K562 (cell line): Measurements from ENCODE around the gene SGK1. TPM values are rescaled to one million over a fixed set of nuclear protein-coding genes. Genes with fewer than 3 reads are reported as not detected.

Experiments used
- ATF1 ChIP-seq, 2 experiments: fragments of 450-650 bp in 1 of 2; IDR thresholded peaks; 2 replicates each; pipeline ENCODE4 v1.6.1; 2016; ENCODE audit warnings: missing compliant biosample characterization in 1 of 2, missing genetic modification characterization in 1 of 2
- CC2D1A ChIP-seq: fragments of 450-650 bp; IDR thresholded peaks from 2 replicates; pipeline ENCODE4 v1.6.1; 2017; ENCODE audit warnings: mild to moderate bottlenecking
- CHAMP1 ChIP-seq: fragments of 450-650 bp; IDR thresholded peaks from 2 replicates; pipeline ENCODE4 v1.6.1; 2016; ENCODE audit warnings: mild to moderate bottlenecking
- CREB1 ChIP-seq, 2 experiments: sonication (generic) in 1 of 2; formaldehyde crosslinking in 1 of 2; IDR thresholded peaks; 2 replicates each; pipeline versions ENCODE4 v1.6.1 to v1.8.0; 2012 to 2022; ENCODE audit warnings: inconsistent platforms in 1 of 2, mild to moderate bottlenecking in 1 of 2, missing genetic modification reagents in 1 of 2, moderate library complexity in 1 of 2
- EGR1 ChIP-seq: fragments of 450-650 bp; conservative IDR thresholded peaks from 2 replicates; pipeline ENCODE4 v1.6.1; 2017; ENCODE audit warnings: mild to moderate bottlenecking
- HDAC1 ChIP-seq, 2 experiments: fragments of 450-650 bp; IDR thresholded peaks; 2 replicates each; pipeline ENCODE4 v1.6.1; 2016 to 2017; ENCODE audit warnings: inconsistent platforms in 1 of 2, mild to moderate bottlenecking in 1 of 2, moderate library complexity in 1 of 2
- MYNN ChIP-seq, 2 experiments: sonication (generic); formaldehyde crosslinking in 1 of 2; IDR thresholded peaks; 2 replicates each; pipeline versions ENCODE4 v1.5.0 to v1.6.1; 2016 to 2020; ENCODE audit warnings: antibody characterized with exemption in 1 of 2, missing genetic modification reagents in 1 of 2
- RAD21 ChIP-seq, 2 experiments: fragments of 250-450 bp in 1 of 2; fragments of 450-650 bp in 1 of 2; sonication (Bioruptor Pico) in 1 of 2; formaldehyde crosslinking in 1 of 2; IDR thresholded peaks in 1 of 2; conservative IDR thresholded peaks in 1 of 2; 2 replicates each; pipeline versions ENCODE4 v1.4.0 to v1.8.0; 2020 to 2022; ENCODE audit warnings: mild to moderate bottlenecking in 2 of 2, moderate library complexity in 1 of 2
- SOX6 ChIP-seq: fragments of 450-650 bp; IDR thresholded peaks from 2 replicates; pipeline ENCODE4 v1.6.1; 2014; ENCODE audit warnings: mild to moderate bottlenecking
- SRF ChIP-seq, 2 experiments: fragments of 250-450, 450-650 bp in 1 of 2; sonication (Bioruptor Pico) in 1 of 2; sonication (generic) in 1 of 2; formaldehyde crosslinking; IDR thresholded peaks; 2 replicates each; pipeline versions ENCODE4 v1.5.0 to v1.5.1; 2020 to 2022; ENCODE audit warnings: mild to moderate bottlenecking in 1 of 2, missing genetic modification reagents in 1 of 2
- TCFL5 ChIP-seq: fragments of 250-450 bp; sonication (Bioruptor Pico); conservative IDR thresholded peaks from 2 replicates; pipeline ENCODE4 v1.6.1; 2021; ENCODE audit warnings: mild to moderate bottlenecking, moderate library complexity, matching md5 sums
- ZBTB12 ChIP-seq: fragments of 250-450 bp; sonication (Bioruptor Pico); IDR thresholded peaks from 2 replicates; pipeline ENCODE4 v1.4.0; 2020
- polyA plus RNA-seq, 8 experiments: library from polyadenylated mRNA; depleted of rRNA in 4 of 8; stranded (reverse) in 5 of 8; unstranded in 3 of 8; fragments of >200 nt; fragmentation: Nextera tagmentation in 2 of 8; fragmentation: Illumina TruSeq in 1 of 8; extraction: Ambion mirVana in 2 of 8; extraction: Trizol in 1 of 8; gene quantifications; 2 replicates each; pipeline versions ENCODE4 v1.2.1 to v1.2.3, GENCODE V29; 2011 to 2014; ENCODE audit warnings: inconsistent platforms in 1 of 8, missing spikeins in 1 of 8
- total RNA-seq, 7 experiments: library from RNA; depleted of rRNA in 6 of 7; stranded (reverse); fragments of >200 nt in 6 of 7; fragmentation: Illumina TruSeq in 2 of 7; extraction: Trizol in 2 of 7; gene quantifications; 2 replicates each; pipeline versions ENCODE4 v1.2.1 to v1.2.3, GENCODE V29; 2011 to 2021; ENCODE audit warnings: low replicate concordance in 1 of 7
- TF ChIP-seq, protein P1 (sequence below): sonication (generic); formaldehyde crosslinking; IDR thresholded peaks from 2 replicates; pipeline ENCODE4 v1.8.1; 2023; ENCODE audit warnings: mild to moderate bottlenecking, missing genetic modification reagents
- TF ChIP-seq, protein P2 (sequence below): fragments of 250-450 bp; sonication (Bioruptor Pico); IDR thresholded peaks from 2 replicates; pipeline ENCODE4 v1.8.0; 2021; ENCODE audit warnings: moderate library complexity, mild to moderate bottlenecking, inconsistent platforms
- TF ChIP-seq, protein P3 (sequence below): IDR thresholded peaks from 2 replicates; pipeline ENCODE4 v1.6.1; 2016; ENCODE audit warnings: missing genetic modification characterization, missing compliant biosample characterization

The SGK1 gene
- total and polyA plus RNA-seq, 9 of the 15 experiments (the other 6 are each of a cell fraction or from before 2014, with no cell fraction given): 3.5 to 7.2 (median 3.9) TPM

DNA sequence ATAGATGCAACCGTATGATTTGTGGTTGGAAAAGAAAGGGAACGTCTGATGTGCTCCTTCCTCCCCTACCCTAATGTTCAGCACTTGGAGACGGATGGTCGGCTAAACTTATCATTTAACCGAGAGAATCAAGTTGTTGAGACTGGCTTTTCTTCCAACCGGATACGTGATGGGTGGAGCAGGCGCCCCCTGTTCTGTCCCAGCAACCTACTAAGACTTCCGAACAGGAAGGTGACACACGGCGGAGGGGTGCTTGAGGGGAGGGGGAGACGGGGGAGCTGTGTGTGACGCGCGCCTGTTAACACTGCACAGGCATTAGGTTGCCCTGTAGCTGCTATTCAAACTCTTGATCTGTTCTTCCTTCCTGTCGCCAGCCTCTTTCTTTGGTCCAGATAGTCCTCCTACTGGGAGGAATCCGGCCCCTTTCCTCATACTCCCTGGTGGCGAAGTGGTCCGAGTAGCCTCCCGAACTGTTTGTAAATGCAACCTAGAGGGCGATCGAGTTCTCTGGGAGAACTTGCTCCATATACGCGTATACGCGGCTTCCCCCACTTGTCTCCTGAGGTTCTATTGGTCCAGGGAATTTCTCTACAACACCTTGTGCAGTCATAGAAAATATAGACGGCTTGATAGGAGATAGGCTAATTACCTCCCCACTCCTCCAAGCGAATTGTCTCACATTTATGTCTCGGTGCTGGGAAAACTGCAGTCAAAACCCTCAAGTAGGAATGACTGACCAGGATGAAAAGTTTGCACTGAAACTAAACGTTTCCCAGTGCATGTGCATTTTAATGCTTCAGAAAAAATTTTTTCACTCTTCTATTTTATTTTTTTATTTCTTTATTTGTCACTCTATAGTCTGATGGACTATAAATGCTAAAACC, 139.5 kb downstream of the SGK1 start (continued):
- TF ChIP-seq, protein P1, sequence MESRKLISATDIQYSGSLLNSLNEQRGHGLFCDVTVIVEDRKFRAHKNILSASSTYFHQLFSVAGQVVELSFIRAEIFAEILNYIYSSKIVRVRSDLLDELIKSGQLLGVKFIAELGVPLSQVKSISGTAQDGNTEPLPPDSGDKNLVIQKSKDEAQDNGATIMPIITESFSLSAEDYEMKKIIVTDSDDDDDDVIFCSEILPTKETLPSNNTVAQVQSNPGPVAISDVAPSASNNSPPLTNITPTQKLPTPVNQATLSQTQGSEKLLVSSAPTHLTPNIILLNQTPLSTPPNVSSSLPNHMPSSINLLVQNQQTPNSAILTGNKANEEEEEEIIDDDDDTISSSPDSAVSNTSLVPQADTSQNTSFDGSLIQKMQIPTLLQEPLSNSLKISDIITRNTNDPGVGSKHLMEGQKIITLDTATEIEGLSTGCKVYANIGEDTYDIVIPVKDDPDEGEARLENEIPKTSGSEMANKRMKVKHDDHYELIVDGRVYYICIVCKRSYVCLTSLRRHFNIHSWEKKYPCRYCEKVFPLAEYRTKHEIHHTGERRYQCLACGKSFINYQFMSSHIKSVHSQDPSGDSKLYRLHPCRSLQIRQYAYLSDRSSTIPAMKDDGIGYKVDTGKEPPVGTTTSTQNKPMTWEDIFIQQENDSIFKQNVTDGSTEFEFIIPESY: peak; percentile 84
- TF ChIP-seq RAD21 (CRISPR knock-in tag; conservative IDR thresholded peaks at IDR 0.05 in 1 of 2, IDR thresholded peaks at IDR 0.05 in 1 of 2) (peak; percentile 72 to 86), CC2D1A (peak; percentile 83), MYNN (IDR thresholded peaks at IDR 0.05) (0 out of 2 replicates have a peak, but pooled peaks have one; percentile 38), MYNN (CRISPR knock-in tag; IDR thresholded peaks at IDR 0.05) (no peak), TCFL5 (no peak), SOX6 (no peak), ZBTB12 (CRISPR knock-in tag) (peak; percentile 12; the same call in 1 of the 2 replicates), CHAMP1 (peak; percentile 70; the same call in 1 of the 2 replicates), EGR1 (no peak), HDAC1 (IDR thresholded peaks at IDR 0.05) (0 out of 4 replicates have a peak, but pooled peaks of 1 of the 2 experiments have one; percentile 13), CREB1 (IDR thresholded peaks at IDR 0.05) (0 out of 2 replicates have a peak, but pooled peaks have one; percentile 13), CREB1 (CRISPR knock-in tag; IDR thresholded peaks at IDR 0.05) (no peak), ATF1 (CRISPR knock-in tag; IDR thresholded peaks at IDR 0.05) (no peak), ATF1 (tag; IDR thresholded peaks at IDR 0.05) (peak; percentile 30; the same call in 1 of the 2 replicates), SRF (CRISPR knock-in tag; IDR thresholded peaks at IDR 0.05) (0 out of 4 replicates have a peak, but pooled peaks of 1 of the 2 experiments have one; percentile 40)
- TF ChIP-seq, protein P2, sequence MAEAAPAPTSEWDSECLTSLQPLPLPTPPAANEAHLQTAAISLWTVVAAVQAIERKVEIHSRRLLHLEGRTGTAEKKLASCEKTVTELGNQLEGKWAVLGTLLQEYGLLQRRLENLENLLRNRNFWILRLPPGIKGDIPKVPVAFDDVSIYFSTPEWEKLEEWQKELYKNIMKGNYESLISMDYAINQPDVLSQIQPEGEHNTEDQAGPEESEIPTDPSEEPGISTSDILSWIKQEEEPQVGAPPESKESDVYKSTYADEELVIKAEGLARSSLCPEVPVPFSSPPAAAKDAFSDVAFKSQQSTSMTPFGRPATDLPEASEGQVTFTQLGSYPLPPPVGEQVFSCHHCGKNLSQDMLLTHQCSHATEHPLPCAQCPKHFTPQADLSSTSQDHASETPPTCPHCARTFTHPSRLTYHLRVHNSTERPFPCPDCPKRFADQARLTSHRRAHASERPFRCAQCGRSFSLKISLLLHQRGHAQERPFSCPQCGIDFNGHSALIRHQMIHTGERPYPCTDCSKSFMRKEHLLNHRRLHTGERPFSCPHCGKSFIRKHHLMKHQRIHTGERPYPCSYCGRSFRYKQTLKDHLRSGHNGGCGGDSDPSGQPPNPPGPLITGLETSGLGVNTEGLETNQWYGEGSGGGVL: no peak
- TF ChIP-seq, protein P3, sequence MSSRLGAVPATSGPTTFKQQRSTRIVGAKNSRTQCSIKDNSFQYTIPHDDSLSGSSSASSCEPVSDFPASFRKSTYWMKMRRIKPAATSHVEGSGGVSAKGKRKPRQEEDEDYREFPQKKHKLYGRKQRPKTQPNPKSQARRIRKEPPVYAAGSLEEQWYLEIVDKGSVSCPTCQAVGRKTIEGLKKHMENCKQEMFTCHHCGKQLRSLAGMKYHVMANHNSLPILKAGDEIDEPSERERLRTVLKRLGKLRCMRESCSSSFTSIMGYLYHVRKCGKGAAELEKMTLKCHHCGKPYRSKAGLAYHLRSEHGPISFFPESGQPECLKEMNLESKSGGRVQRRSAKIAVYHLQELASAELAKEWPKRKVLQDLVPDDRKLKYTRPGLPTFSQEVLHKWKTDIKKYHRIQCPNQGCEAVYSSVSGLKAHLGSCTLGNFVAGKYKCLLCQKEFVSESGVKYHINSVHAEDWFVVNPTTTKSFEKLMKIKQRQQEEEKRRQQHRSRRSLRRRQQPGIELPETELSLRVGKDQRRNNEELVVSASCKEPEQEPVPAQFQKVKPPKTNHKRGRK (tag): no peak
